Loucy (cell line): ENCODE results near the gene ECSCR.

Experiments used
- H2AFZ ChIP-seq: fragments of 200-600 bp; sonication (generic); 2 replicates; pipeline ENCODE4 v1.6.0; 2016; ENCODE audit warnings: antibody characterized with exemption, mild to moderate bottlenecking, low read length, moderate library complexity
- H3F3A ChIP-seq: fragments of 200-600 bp; 2 replicates; pipeline ENCODE4 v1.6.0; 2016; ENCODE audit warnings: antibody characterized with exemption, low read depth, mild to moderate bottlenecking
- H3K27me3 ChIP-seq: fragments of 200-600 bp; sonication (generic); 2 replicates; pipeline ENCODE4 v1.6.1; 2014; ENCODE audit warnings: low read length, mild to moderate bottlenecking; ENCODE audit not compliant: insufficient read depth, poor library complexity, severe bottlenecking
- H3K36me3 ChIP-seq: fragments of 200-600 bp; sonication (generic); 2 replicates; pipeline ENCODE4 v1.6.1; 2016; ENCODE audit warnings: low read length; ENCODE audit not compliant: insufficient read depth
- H3K4me1 ChIP-seq: fragments of 200-600 bp; sonication (generic); 2 replicates; pipeline ENCODE4 v1.5.1; 2014; ENCODE audit warnings: low read length, mild to moderate bottlenecking; ENCODE audit not compliant: insufficient read depth, poor library complexity, severe bottlenecking
- H3K4me2 ChIP-seq: fragments of 200-600 bp; sonication (generic); 2 replicates; pipeline ENCODE4 v1.6.0; 2014; ENCODE audit warnings: antibody characterized with exemption, low read length, low read depth, mild to moderate bottlenecking; ENCODE audit not compliant: poor library complexity, severe bottlenecking
- H3K4me3 ChIP-seq: fragments of 200-600 bp; sonication (generic); 2 replicates; pipeline ENCODE4 v1.5.1; 2014; ENCODE audit warnings: low read length, mild to moderate bottlenecking, mixed read lengths; ENCODE audit not compliant: poor library complexity, severe bottlenecking
- H3K79me2 ChIP-seq: fragments of 200-600 bp; sonication (generic); 2 replicates; pipeline ENCODE4 v1.6.1; 2014; ENCODE audit warnings: low read length; ENCODE audit not compliant: insufficient read depth
- H3K9ac ChIP-seq: fragments of 200-600 bp; sonication (generic); 2 replicates; pipeline ENCODE4 v1.6.0; 2014; ENCODE audit warnings: mild to moderate bottlenecking, low read depth, low read length, moderate library complexity; ENCODE audit not compliant: poor library complexity, severe bottlenecking
- H3K9me2 ChIP-seq: fragments of 200-600 bp; sonication (generic); replicated peaks from 2 replicates; pipeline ENCODE4 v1.6.1; 2016; ENCODE audit warnings: low read depth, low read length, mixed read lengths
- H3K9me3 ChIP-seq: fragments of 200-600 bp; sonication (generic); 2 replicates; pipeline ENCODE4 v1.6.1; 2014; ENCODE audit warnings: mild to moderate bottlenecking, antibody characterized with exemption, low read length, low read depth; ENCODE audit not compliant: insufficient read depth
- H4K20me1 ChIP-seq: fragments of 200-600 bp; sonication (generic); 2 replicates; pipeline ENCODE4 v1.6.0; 2014; ENCODE audit warnings: antibody characterized with exemption, low read length, mild to moderate bottlenecking; ENCODE audit not compliant: insufficient read depth, poor library complexity, severe bottlenecking
- CTCF ChIP-seq: fragments of 200-600 bp; sonication (generic); conservative IDR thresholded peaks from 2 replicates; pipeline ENCODE4 v1.5.1; 2014; ENCODE audit warnings: mild to moderate bottlenecking, antibody characterized with exemption, low read length
- EZH2phosphoT487 ChIP-seq: fragments of 200-600 bp; IDR thresholded peaks from 2 replicates; pipeline ENCODE4 v1.6.1; 2018; ENCODE audit warnings: antibody characterized with exemption, mild to moderate bottlenecking, moderate library complexity, borderline replicate concordance

The ECSCR gene

GRCh38 chr5:139417214-139417613 is 45.3 kb downstream of the ECSCR start:
- Histone ChIP-seq H4K20me1 (no peaks in the 10 kb centered on the region), H3F3A (no peaks in the 10 kb centered on the region), H3K36me3 (peaks cover 16% of the 10 kb centered on the region; the same call in 1 of the 2 replicates), H3K4me3 (no peak overlapping the region), H3K9ac (no peak overlapping the region), H3K27me3 (no peaks in the 10 kb centered on the region), H3K4me2 (no peak overlapping the region), H3K9me2 (no peaks in the 10 kb centered on the region), H3K9me3 (no peaks in the 10 kb centered on the region), H2AFZ (no peak overlapping the region), H3K4me1 (peaks cover 35% of the 10 kb centered on the region), H3K79me2 (no peaks in the 10 kb centered on the region)
- TF ChIP-seq EZH2phosphoT487 (no peak), CTCF (no peak)

- H3K27me3 ChIP-seq, result no peaks in the 10 kb centered on the region
- TF ChIP-seq CTCF, result no peak
- TF ChIP-seq EZH2phosphoT487, result no peak
- no peak overlapping the region for H3K4me3 ChIP-seq
- H3K36me3 ChIP-seq, result peaks cover 16% of the 10 kb centered on the region; the same call in 1 of the 2 replicates
- no peaks in the 10 kb centered on the region for H3K9me2 ChIP-seq
- H4K20me1 ChIP-seq, result no peaks in the 10 kb centered on the region
- peaks cover 35% of the 10 kb centered on the region for H3K4me1 ChIP-seq
- H3K9me3 ChIP-seq, result no peaks in the 10 kb centered on the region
- H3K79me2 ChIP-seq, result no peaks in the 10 kb centered on the region
- no peaks in the 10 kb centered on the region for H3F3A ChIP-seq
- H2AFZ ChIP-seq, result no peak overlapping the region
- H3K9ac ChIP-seq, result no peak overlapping the region
- H3K4me2 ChIP-seq, result no peak overlapping the region
Measured at GRCh38 chr5:139416651-139417050, 45.9 kb downstream of the ECSCR start.

GRCh38 chr5:139415869-139416268 is 46.7 kb downstream of the ECSCR start:
- H3K4me3 ChIP-seq, result no peak overlapping the region
- H3K9ac ChIP-seq, result no peak overlapping the region
- TF ChIP-seq CTCF (no peak), EZH2phosphoT487 (no peak)
- H3K4me2 ChIP-seq, result no peak overlapping the region
- no peaks in the 10 kb centered on the region for H3K9me2 ChIP-seq
- no peaks in the 10 kb centered on the region for H4K20me1 ChIP-seq
- no peak overlapping the region for H2AFZ ChIP-seq
- H3K4me1 ChIP-seq, result peaks cover 35% of the 10 kb centered on the region
- no peaks in the 10 kb centered on the region for H3K9me3 ChIP-seq
- H3K36me3 ChIP-seq, result peaks cover 16% of the 10 kb centered on the region; the same call in 1 of the 2 replicates
- no peaks in the 10 kb centered on the region for H3K27me3 ChIP-seq
- no peaks in the 10 kb centered on the region for H3F3A ChIP-seq
- H3K79me2 ChIP-seq, result no peaks in the 10 kb centered on the region
